Cardiac fibroblast (primary cell): ENCODE results near the gene COLEC12.

Experiments
- DNase-seq, 2 donors: peaks; one replicate each; pipeline versions ENCODE4 v3.0.0 to v3.0.0-alpha.2; 2010; ENCODE audit warnings: low read depth in 2 of 2
- H3K4me3 ChIP-seq, 2 donors: replicated peaks in 1 of 2; 1 replicate in 1 of 2; 2 replicates in 1 of 2; pipeline ENCODE4 v1.5.1; 2011; ENCODE audit warnings: low read depth in 2 of 2, low read length in 2 of 2, mild to moderate bottlenecking in 2 of 2, moderate library complexity in 1 of 2
- CTCF ChIP-seq: IDR thresholded peaks from one replicate; pipeline ENCODE4 v1.5.1; 2011; ENCODE audit warnings: low read depth, mild to moderate bottlenecking, low read length, inconsistent platforms

COLEC12 gene

GRCh38 chr18:424071-424661 lies 76.3 kb downstream of the COLEC12 start:
- no peak overlapping the region for H3K4me3 ChIP-seq
- DNase-seq: peak in 1 of 2 donors; percentile 49
- TF ChIP-seq CTCF: no peak

- no peak for TF ChIP-seq CTCF
- no peak for DNase-seq
- no peak overlapping the region for H3K4me3 ChIP-seq
Measured at GRCh38 chr18:422966-423365, 77.5 kb downstream of the COLEC12 start.

GRCh38 chr18:421247-422155 lies 79.0 kb downstream of the COLEC12 start:
- TF ChIP-seq CTCF: no peak
- peak; percentile 38 to 54 for DNase-seq
- no peak overlapping the region for H3K4me3 ChIP-seq

- DNase-seq: no peak
- H3K4me3 ChIP-seq: no peak overlapping the region
- TF ChIP-seq CTCF: no peak
Measured at GRCh38 chr18:420661-421246, 79.7 kb downstream of the COLEC12 start.

GRCh38 chr18:419541-420175 lies 80.8 kb downstream of the COLEC12 start:
- no peak for DNase-seq
- no peak for TF ChIP-seq CTCF

GRCh38 chr18:417495-417894 lies 83.0 kb downstream of the COLEC12 start:
- no peak overlapping the region for H3K4me3 ChIP-seq
- no peak for TF ChIP-seq CTCF
- peak in 1 of 2 donors; percentile 70 for DNase-seq

More at GRCh38 chr18:419541-420175, 80.8 kb downstream of the COLEC12 start:
- H3K4me3 ChIP-seq: no peak overlapping the region
